Fibroblast of mammary gland (primary cell): ENCODE data around the gene SIN3B.
A peak's percentile ranks its signal among the peaks of the same experiment; 100 is the strongest.

Experiments used
- DNase-seq: peaks from one replicate; pipeline ENCODE4 v3.0.0-alpha.2; 2010; ENCODE audit warnings: low read depth
- H3K4me3 ChIP-seq: 2 replicates; pipeline ENCODE4 v1.5.1; 2011; ENCODE audit warnings: low read depth, mild to moderate bottlenecking, low read length, moderate library complexity; ENCODE audit not compliant: control insufficient read depth
- TF ChIP-seq, protein P1 (sequence below): conservative IDR thresholded peaks from 2 replicates; pipeline ENCODE4 v1.5.1; 2011; ENCODE audit warnings: low read depth, low read length, inconsistent platforms; ENCODE audit not compliant: control insufficient read depth, insufficient read depth

Gene SIN3B

DNA sequence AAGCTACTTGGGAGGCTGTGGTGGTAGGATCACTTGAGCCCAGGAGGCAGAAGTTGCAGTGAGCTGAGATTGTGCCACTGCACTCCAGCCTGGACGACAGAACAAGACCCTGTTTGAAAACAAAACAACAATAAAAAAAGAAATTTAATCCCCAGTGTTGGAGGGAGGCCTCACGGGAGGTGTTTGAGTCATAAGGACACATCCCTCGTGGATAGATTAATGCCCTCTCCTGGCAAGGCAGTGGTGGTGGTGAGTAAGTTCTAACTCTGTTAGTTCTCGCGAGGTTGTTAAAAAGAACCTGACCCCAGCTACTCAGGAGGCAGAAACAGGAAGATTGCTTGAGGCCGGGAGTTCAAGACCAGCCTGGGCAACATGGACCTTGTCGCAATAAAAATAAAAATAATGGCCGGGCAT is 27.6 kb upstream of the SIN3B start:
- TF ChIP-seq, protein P1, sequence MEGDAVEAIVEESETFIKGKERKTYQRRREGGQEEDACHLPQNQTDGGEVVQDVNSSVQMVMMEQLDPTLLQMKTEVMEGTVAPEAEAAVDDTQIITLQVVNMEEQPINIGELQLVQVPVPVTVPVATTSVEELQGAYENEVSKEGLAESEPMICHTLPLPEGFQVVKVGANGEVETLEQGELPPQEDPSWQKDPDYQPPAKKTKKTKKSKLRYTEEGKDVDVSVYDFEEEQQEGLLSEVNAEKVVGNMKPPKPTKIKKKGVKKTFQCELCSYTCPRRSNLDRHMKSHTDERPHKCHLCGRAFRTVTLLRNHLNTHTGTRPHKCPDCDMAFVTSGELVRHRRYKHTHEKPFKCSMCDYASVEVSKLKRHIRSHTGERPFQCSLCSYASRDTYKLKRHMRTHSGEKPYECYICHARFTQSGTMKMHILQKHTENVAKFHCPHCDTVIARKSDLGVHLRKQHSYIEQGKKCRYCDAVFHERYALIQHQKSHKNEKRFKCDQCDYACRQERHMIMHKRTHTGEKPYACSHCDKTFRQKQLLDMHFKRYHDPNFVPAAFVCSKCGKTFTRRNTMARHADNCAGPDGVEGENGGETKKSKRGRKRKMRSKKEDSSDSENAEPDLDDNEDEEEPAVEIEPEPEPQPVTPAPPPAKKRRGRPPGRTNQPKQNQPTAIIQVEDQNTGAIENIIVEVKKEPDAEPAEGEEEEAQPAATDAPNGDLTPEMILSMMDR, result no peak
- peak; percentile 89 for DNase-seq
- no peak overlapping the region for H3K4me3 ChIP-seq

DNA sequence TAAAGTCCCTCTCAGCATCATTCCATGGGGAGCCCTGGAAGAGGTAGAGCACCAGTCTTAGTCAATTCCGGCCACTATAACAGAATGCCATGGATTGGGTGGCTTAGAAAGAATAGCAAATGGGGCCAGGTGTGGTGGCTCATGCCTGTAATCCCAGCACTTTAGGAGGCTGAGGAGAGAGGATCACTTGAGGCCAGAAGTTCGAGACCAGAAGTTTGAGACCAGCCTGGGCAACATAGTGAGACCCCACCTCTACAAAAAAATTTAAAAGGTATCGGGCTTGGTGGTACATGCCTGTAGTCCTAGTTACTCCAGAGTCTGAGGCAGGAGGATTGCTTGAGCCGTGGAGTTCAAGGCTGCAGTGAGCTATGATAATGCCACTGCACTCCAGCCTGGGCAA is 25.0 kb upstream of the SIN3B start:
- TF ChIP-seq, protein P1, result no peak
- H3K4me3 ChIP-seq, result no peak overlapping the region
- no peak for DNase-seq

DNA sequence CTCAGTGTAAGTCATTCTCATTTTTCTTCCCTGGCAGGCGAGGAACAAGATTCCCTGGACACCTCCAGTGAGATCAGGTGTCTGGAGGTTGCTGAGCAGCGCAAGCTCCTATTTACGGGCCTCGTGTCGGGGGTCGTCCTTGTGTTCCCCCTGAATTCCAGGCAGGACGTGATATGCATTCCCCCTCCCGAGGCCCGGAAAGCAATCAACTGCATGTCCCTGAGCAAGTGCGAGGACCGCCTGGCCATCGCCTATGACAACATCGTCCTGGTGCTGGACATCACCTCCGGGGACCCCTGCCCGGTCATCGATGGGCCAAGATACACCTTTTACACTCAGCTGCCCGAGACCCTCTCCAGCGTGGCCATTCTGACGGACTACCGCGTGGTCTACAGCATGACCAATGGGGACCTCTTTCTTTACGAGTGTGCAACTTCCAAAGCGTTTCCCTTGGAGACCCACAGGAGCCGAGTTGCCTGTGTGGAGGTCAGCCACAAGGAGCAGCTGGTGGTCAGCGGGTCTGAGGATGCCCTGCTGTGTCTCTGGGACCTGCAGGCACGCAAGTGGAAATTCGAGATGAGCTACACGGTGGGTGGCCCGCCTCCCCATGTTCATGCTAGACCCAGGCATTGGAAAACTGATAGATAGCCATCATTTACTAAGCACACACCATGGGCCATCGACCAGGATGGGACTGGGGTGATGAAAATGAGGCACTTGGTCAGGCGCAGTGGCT is 21.5 kb upstream of the SIN3B start:
- DNase-seq, result no peak
- no peak overlapping the region for H3K4me3 ChIP-seq
- TF ChIP-seq, protein P1, result no peak

DNA sequence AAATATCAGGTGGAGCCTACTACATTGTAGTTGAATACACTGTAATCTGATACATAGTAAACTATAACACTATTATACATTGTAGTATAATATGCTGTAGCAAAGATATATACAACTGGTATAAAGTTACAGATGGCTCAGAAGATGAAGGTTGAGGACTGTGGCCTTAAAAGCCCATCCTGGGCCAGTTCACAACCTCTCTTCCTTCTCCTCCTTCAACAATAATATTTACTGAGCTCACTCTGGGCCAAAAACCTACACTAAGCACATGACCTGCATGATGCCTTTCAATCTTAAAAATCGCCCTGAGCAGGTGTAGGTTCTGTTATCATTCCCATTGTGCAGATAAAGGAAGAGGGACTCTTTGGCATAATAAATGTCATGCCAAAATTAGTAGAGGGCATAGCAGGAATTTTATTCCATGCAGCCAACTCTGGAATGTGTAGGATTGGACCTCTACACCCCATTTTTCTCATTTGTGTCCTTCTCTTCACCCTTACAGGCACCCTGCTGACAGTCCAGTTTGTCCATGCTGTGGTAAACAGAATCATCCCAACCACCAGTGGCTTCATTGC is 14.6 kb upstream of the SIN3B start:
- TF ChIP-seq, protein P1, result no peak
- DNase-seq, result peak; percentile 48
- H3K4me3 ChIP-seq, result no peak overlapping the region

DNA sequence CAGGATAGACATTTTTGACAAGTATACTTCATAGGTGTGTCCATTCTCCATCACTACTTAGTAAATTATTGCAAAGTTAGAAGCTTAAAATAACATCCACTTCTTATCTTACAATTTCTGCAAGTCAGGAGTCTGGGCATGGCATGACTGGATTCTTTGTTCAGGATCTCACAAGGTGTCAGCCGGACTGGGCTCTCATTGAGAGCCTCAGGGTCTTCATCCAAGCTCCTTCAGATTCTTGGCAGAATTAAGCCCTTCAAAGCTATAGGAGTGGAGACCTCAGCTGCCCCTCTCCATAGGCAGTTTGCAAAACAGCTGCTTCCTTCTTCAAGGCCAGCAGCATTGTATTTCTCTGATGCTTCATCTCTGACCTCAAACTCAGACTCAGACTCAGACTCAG is 9.1 kb upstream of the SIN3B start:
- DNase-seq, result no peak
- no peak overlapping the region for H3K4me3 ChIP-seq
- TF ChIP-seq, protein P1, result no peak

DNA sequence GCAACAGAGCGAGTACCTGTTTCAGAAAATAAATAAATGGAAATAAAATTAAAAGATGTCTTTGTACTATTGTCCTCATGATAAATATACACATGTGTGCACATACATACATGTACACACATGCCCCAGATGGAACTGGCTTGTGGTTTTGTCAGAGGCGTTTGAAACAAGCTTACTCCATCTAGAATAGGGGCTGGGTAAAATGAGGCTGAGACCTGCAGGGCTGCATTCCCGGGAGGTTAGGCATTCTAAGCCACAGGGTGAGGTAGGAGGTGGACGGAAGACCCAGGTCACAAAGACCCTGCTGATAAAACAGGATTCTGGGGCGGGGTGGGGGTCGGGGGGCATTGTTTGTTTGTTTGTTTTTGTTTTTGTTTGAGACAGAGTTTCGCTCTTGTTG is 8.1 kb upstream of the SIN3B start:
- TF ChIP-seq, protein P1, result no peak
- DNase-seq, result no peak
- no peak overlapping the region for H3K4me3 ChIP-seq
